ENCODE data around the gene NCKIPSD.

NCKIPSD gene

DNA sequence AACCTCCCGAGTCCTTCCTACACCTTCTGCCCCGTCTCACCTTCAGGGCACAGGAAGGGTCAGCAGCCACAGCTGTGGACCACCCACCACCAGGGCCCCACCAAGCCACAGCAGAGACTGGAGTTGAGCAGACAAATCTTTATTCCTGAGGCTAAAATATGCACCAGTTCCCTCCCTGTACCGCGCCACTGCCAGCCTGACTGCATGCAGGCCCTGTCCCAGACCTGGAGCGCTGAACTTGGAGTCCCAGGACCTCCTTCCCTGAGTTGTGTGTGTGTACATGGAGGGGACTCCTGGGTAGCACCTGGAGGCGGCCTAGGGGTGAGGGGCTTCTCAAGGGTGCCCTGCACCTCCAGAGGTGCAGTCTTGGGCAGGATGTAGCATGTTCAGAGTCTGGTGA, 60.1 kb downstream of the NCKIPSD start:
- Histone ChIP-seq H3K4me1 (ENCODE audit: control insufficient read depth, insufficient read depth, low read length) (no peaks in the 10 kb centered on the region), H3K27me3 (ENCODE audit: control insufficient read depth, insufficient read depth, low read length, poor library complexity, severe bottlenecking) (no peaks in the 10 kb centered on the region), H3K4me3 (ENCODE audit: insufficient read depth, low read depth, low read length) (no peak overlapping the region), H3K36me3 (ENCODE audit: control insufficient read depth, insufficient read depth, low read length) (peaks cover 5% of the 10 kb centered on the region), H3K27ac (ENCODE audit: insufficient read depth, low read depth, low read length, poor library complexity, severe bottlenecking) (no peak overlapping the region), H3K9me3 (ENCODE audit: control insufficient read depth, low read length) (no peaks in the 10 kb centered on the region)
- 95 to 96% methylated on average over 6 of the region's 6 CpGs for WGBS, 2 experiments

- H3K4me1 ChIP-seq (ENCODE audit: control insufficient read depth, insufficient read depth, low read length): no peaks in the 10 kb centered on the region
- no peaks in the 10 kb centered on the region for H3K27me3 ChIP-seq (ENCODE audit: control insufficient read depth, insufficient read depth, low read length, poor library complexity, severe bottlenecking)
- no peaks in the 10 kb centered on the region for H3K9me3 ChIP-seq (ENCODE audit: control insufficient read depth, low read length)
- peaks cover 5% of the 10 kb centered on the region for H3K36me3 ChIP-seq (ENCODE audit: control insufficient read depth, insufficient read depth, low read length)
- no peak overlapping the region for H3K27ac ChIP-seq (ENCODE audit: insufficient read depth, low read depth, low read length, poor library complexity, severe bottlenecking)
- H3K4me3 ChIP-seq (ENCODE audit: insufficient read depth, low read depth, low read length): no peak overlapping the region
- 91 to 95% methylated on average over 10 of the region's 10 CpGs for WGBS, 2 experiments
Observed at GRCh38 chr3:48624767-48625166, 60.9 kb downstream of the NCKIPSD start.

- 87 to 88% methylated on average over 6 of the region's 6 CpGs for WGBS, 2 experiments
- Histone ChIP-seq H3K27me3 (ENCODE audit: control insufficient read depth, insufficient read depth, low read length, poor library complexity, severe bottlenecking) (no peaks in the 10 kb centered on the region), H3K36me3 (ENCODE audit: control insufficient read depth, insufficient read depth, low read length) (peaks cover 12% of the 10 kb centered on the region), H3K4me3 (ENCODE audit: insufficient read depth, low read depth, low read length) (no peak overlapping the region), H3K4me1 (ENCODE audit: control insufficient read depth, insufficient read depth, low read length) (no peaks in the 10 kb centered on the region), H3K27ac (ENCODE audit: insufficient read depth, low read depth, low read length, poor library complexity, severe bottlenecking) (no peak overlapping the region), H3K9me3 (ENCODE audit: control insufficient read depth, low read length) (no peaks in the 10 kb centered on the region)
Observed at GRCh38 chr3:48623851-48624547, 61.7 kb downstream of the NCKIPSD start.
